DOHH2 (cell line): ENCODE data around the gene KLHDC8B.

Source experiments
- EZH2phosphoT487 ChIP-seq: fragments of 200-600 bp; sonication (generic); IDR thresholded peaks from 2 replicates; pipeline ENCODE4 v1.6.1; 2017; ENCODE audit warnings: borderline replicate concordance, mild to moderate bottlenecking, antibody characterized with exemption, low read length, moderate library complexity, mixed read lengths
- TF ChIP-seq, protein P1 (sequence below): fragments of 200-600 bp; sonication (generic); IDR thresholded peaks from one replicate; pipeline ENCODE4 v1.5.1; 2014; ENCODE audit warnings: antibody characterized with exemption, mild to moderate bottlenecking, low read depth, low read length; ENCODE audit not compliant: poor library complexity, severe bottlenecking

GRCh38 chr3:49148159-49148558, 23.2 kb upstream of the KLHDC8B start:
- TF ChIP-seq, protein P1, sequence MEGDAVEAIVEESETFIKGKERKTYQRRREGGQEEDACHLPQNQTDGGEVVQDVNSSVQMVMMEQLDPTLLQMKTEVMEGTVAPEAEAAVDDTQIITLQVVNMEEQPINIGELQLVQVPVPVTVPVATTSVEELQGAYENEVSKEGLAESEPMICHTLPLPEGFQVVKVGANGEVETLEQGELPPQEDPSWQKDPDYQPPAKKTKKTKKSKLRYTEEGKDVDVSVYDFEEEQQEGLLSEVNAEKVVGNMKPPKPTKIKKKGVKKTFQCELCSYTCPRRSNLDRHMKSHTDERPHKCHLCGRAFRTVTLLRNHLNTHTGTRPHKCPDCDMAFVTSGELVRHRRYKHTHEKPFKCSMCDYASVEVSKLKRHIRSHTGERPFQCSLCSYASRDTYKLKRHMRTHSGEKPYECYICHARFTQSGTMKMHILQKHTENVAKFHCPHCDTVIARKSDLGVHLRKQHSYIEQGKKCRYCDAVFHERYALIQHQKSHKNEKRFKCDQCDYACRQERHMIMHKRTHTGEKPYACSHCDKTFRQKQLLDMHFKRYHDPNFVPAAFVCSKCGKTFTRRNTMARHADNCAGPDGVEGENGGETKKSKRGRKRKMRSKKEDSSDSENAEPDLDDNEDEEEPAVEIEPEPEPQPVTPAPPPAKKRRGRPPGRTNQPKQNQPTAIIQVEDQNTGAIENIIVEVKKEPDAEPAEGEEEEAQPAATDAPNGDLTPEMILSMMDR: no peak
- no peak for TF ChIP-seq EZH2phosphoT487
